GM12892 (cell line): ENCODE measurements around the gene PDYN.

Experiments
- POLR2A ChIP-seq: IDR thresholded peaks from 2 replicates; pipeline ENCODE4 v1.6.1; 2011; ENCODE audit warnings: low read depth, low read length, control low read depth
- TAF1 ChIP-seq: IDR thresholded peaks from 2 replicates; pipeline ENCODE4 v1.6.1; 2011; ENCODE audit warnings: low read depth, mild to moderate bottlenecking, control low read depth, low read length, borderline replicate concordance

DNA sequence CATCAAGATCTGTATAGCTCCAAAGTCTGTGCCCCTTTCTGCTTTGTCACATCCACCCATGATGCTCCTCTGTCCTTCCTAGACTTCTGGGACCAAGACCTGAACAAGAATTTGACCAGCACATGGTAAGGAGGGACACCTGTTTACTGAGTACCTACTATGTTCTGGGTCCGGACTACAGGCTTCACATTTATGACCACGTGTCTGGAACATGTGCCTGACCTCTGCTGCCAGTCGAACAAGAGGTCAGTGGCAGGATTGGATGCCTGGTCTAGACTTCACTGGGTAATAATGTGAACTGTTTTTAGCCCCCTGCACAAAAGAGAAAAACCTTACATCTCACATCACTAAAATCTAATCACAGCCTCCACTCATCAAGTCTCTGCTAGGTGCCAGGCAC lies 7.3 kb upstream of the PDYN start:
- TF ChIP-seq POLR2A: no peak
- TF ChIP-seq TAF1: no peak
